Nephron progenitor cell (in vitro differentiated cells): Measurements from ENCODE around the gene WNT5B.

Source experiments
- DNase-seq: peaks from one replicate; pipeline ENCODE4 v3.0.0; 2021
- H3K27ac Mint-ChIP-seq: 2 replicates; pipeline ENCODE4 v1.8.0; 2021; ENCODE audit warnings: mild to moderate bottlenecking, moderate library complexity, mixed read lengths
- H3K27me3 Mint-ChIP-seq: 2 replicates; pipeline ENCODE4 v1.8.0; 2021; ENCODE audit warnings: mild to moderate bottlenecking, low read depth, mixed read lengths; ENCODE audit not compliant: poor library complexity
- H3K36me3 Mint-ChIP-seq: 2 replicates; pipeline ENCODE4 v1.8.0; 2021; ENCODE audit warnings: low read depth, mixed read lengths
- H3K4me1 Mint-ChIP-seq: 2 replicates; pipeline ENCODE4 v1.8.0; 2021; ENCODE audit warnings: mixed read lengths
- H3K4me3 Mint-ChIP-seq: 2 replicates; pipeline ENCODE4 v1.8.0; 2021; ENCODE audit warnings: mild to moderate bottlenecking, moderate library complexity, mixed read lengths
- H3K9me3 Mint-ChIP-seq: 2 replicates; pipeline ENCODE4 v1.8.0; 2021; ENCODE audit warnings: mild to moderate bottlenecking, moderate library complexity, mixed read lengths
- TF ChIP-seq, protein P1 (sequence below): fragments of 200-600 bp; sonication (generic); IDR thresholded peaks from 2 replicates; pipeline ENCODE4 v1.5.0; 2021; ENCODE audit warnings: antibody characterized with exemption

Gene WNT5B

DNA sequence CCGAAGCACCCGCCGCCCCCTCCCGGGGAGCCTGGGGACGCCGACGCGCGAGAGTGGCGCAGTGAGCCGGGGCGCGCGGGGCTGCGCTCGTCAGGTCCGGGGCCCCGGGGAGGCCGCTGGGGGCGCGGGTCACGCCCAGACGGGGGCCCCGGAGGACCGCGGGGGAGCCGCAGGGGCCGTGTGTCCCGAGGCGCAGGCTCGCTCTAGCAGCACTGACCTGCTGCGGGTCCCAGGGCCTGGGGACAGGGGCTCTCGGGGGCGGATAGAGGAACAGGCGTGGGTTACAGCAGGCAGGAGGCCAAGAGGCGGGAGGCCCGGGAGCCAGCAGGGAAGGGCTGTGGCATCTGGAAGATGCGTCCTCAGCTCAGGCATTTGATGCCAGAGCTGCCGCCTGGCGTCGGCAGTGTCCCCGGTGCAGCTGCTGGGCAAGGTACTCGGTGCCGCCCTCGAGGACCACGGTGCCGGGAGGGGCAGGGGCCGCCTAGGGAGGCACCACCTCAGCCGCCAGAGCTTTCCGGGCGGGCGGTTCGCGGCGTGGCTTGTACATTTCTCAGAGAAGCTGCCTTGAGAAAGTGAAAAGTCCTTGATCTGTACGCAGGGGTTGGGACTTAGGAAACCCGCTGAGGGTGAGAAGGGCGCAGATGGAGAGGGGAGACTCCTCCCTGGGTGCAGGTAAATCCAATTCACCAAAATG lies 1.2 kb downstream of the WNT5B start:
- Mint-ChIP-seq H3K27ac (peak overlapping the region; percentile 93), H3K9me3 (no peaks in the 10 kb centered on the region), H3K4me1 (peaks cover 88% of the 10 kb centered on the region), H3K27me3 (peaks cover 10% of the 10 kb centered on the region), H3K4me3 (peak overlapping the region; percentile 88), H3K36me3 (peaks cover 9% of the 10 kb centered on the region)
- peak; percentile 68 for DNase-seq
- TF ChIP-seq, protein P1, sequence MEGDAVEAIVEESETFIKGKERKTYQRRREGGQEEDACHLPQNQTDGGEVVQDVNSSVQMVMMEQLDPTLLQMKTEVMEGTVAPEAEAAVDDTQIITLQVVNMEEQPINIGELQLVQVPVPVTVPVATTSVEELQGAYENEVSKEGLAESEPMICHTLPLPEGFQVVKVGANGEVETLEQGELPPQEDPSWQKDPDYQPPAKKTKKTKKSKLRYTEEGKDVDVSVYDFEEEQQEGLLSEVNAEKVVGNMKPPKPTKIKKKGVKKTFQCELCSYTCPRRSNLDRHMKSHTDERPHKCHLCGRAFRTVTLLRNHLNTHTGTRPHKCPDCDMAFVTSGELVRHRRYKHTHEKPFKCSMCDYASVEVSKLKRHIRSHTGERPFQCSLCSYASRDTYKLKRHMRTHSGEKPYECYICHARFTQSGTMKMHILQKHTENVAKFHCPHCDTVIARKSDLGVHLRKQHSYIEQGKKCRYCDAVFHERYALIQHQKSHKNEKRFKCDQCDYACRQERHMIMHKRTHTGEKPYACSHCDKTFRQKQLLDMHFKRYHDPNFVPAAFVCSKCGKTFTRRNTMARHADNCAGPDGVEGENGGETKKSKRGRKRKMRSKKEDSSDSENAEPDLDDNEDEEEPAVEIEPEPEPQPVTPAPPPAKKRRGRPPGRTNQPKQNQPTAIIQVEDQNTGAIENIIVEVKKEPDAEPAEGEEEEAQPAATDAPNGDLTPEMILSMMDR = peak; percentile 3

- TF ChIP-seq, protein P1 = no peak
- Mint-ChIP-seq H3K27me3 (peaks cover 10% of the 10 kb centered on the region), H3K4me3 (peak overlapping the region; percentile 88), H3K9me3 (no peaks in the 10 kb centered on the region), H3K36me3 (peaks cover 14% of the 10 kb centered on the region), H3K27ac (peak overlapping the region; percentile 85), H3K4me1 (peaks cover 86% of the 10 kb centered on the region)
- peak; percentile 52 for DNase-seq
These were observed 2.0 kb downstream of the WNT5B start for GRCh38 chr12:1630827-1631591.

GRCh38 chr12:1632702-1633101 lies 3.7 kb downstream of the WNT5B start:
- H3K9me3 Mint-ChIP-seq = no peaks in the 10 kb centered on the region
- TF ChIP-seq, protein P1 = no peak
- no peak for DNase-seq
- peaks cover 10% of the 10 kb centered on the region for H3K27me3 Mint-ChIP-seq
- no peak overlapping the region for H3K27ac Mint-ChIP-seq
- H3K36me3 Mint-ChIP-seq = peaks cover 27% of the 10 kb centered on the region
- peaks cover 77% of the 10 kb centered on the region for H3K4me1 Mint-ChIP-seq
- peak overlapping the region; percentile 88 for H3K4me3 Mint-ChIP-seq

GRCh38 chr12:1633459-1633858 lies 4.4 kb downstream of the WNT5B start:
- H3K27ac Mint-ChIP-seq = no peak overlapping the region
- no peaks in the 10 kb centered on the region for H3K9me3 Mint-ChIP-seq

GRCh38 chr12:1634149-1634548 lies 5.1 kb downstream of the WNT5B start:
- TF ChIP-seq, protein P1 = no peak
- Mint-ChIP-seq H3K4me3 (no peak overlapping the region), H3K4me1 (peaks cover 70% of the 10 kb centered on the region), H3K36me3 (peaks cover 42% of the 10 kb centered on the region), H3K27ac (no peak overlapping the region), H3K27me3 (peaks cover 16% of the 10 kb centered on the region), H3K9me3 (no peaks in the 10 kb centered on the region)
- DNase-seq = no peak

More at GRCh38 chr12:1633459-1633858, 4.4 kb downstream of the WNT5B start:
- peaks cover 35% of the 10 kb centered on the region for H3K36me3 Mint-ChIP-seq
- H3K27me3 Mint-ChIP-seq = peaks cover 12% of the 10 kb centered on the region
- peaks cover 74% of the 10 kb centered on the region for H3K4me1 Mint-ChIP-seq
- H3K4me3 Mint-ChIP-seq = peak overlapping the region; percentile 88
- no peak for DNase-seq
- TF ChIP-seq, protein P1 = no peak
